Measurements from ENCODE around the gene ATP1A3. TPM values are rescaled to one million over a fixed set of nuclear protein-coding genes. Genes with fewer than 3 reads are reported as not detected.

ATP1A3 gene
- total RNA-seq, 1 experiment from 2014 or later: 0.97 TPM

Other genes with a start within 250 kb of the ATP1A3 start
- not detected in 2 replicates for gene CEACAM6, start 238.7 kb downstream of the ATP1A3 start, total RNA-seq (2014; rRNA removed; shearing (Covaris generic))
- gene CEACAM3, start 197.6 kb downstream of the ATP1A3 start, total RNA-seq (2014; rRNA removed; shearing (Covaris generic)): not detected in 2 replicates
- not detected in 2 replicates for gene LYPD4, start 149.5 kb downstream of the ATP1A3 start, total RNA-seq (2014; rRNA removed; shearing (Covaris generic))
- gene DMRTC2, start 149.2 kb downstream of the ATP1A3 start, total RNA-seq (2014; rRNA removed; shearing (Covaris generic)): not detected in 2 replicates
- 2,465 and 2,894 TPM in 2 replicates for gene RPS19, start 134.0 kb downstream of the ATP1A3 start, total RNA-seq (2014; rRNA removed; shearing (Covaris generic))
- not detected in 2 replicates for gene CD79A, start 117.0 kb downstream of the ATP1A3 start, total RNA-seq (2014; rRNA removed; shearing (Covaris generic))
- 73.9 and 76.2 TPM in 2 replicates for gene ARHGEF1, start 111.0 kb downstream of the ATP1A3 start, total RNA-seq (2014; rRNA removed; shearing (Covaris generic))
- gene ERFL, start 65.8 kb downstream of the ATP1A3 start, total RNA-seq (2014; rRNA removed; shearing (Covaris generic)): not detected in 2 replicates
- gene RABAC1, start 34.9 kb downstream of the ATP1A3 start, total RNA-seq (2014; rRNA removed; shearing (Covaris generic)): 108 and 126 TPM in 2 replicates
- 0.42 and 0.57 TPM in 2 replicates for gene GRIK5, start 76.0 kb upstream of the ATP1A3 start, total RNA-seq (2014; rRNA removed; shearing (Covaris generic))
- gene ZNF574, start 81.9 kb upstream of the ATP1A3 start, total RNA-seq (2014; rRNA removed; shearing (Covaris generic)): 18.5 and 19.3 TPM in 2 replicates
- gene POU2F2, start 138.2 kb upstream of the ATP1A3 start, total RNA-seq (2014; rRNA removed; shearing (Covaris generic)): 0.69 and 3.1 TPM in 2 replicates
- gene DEDD2, start 223.4 kb upstream of the ATP1A3 start, total RNA-seq (2014; rRNA removed; shearing (Covaris generic)): 33.7 and 39.0 TPM in 2 replicates
- gene ZNF526, start 226.1 kb upstream of the ATP1A3 start, total RNA-seq (2014; rRNA removed; shearing (Covaris generic)): 4.3 and 9.1 TPM in 2 replicates
- gene GSK3A, start 248.4 kb upstream of the ATP1A3 start, total RNA-seq (2014; rRNA removed; shearing (Covaris generic)): 31.1 and 44.7 TPM in 2 replicates